ENCODE results near the gene C1QC.

- TF ChIP-seq CTCF (conservative IDR thresholded peaks at IDR 0.05; ENCODE audit: low read depth, low read length) (no peak), EZH2 (IDR thresholded peaks at IDR 0.05; ENCODE audit: borderline replicate concordance, low read depth, low read length, poor library complexity, severe bottlenecking) (no peak)
Measured at GRCh38 chr1:22661880-22662279, 18.4 kb downstream of the C1QC start.

Measured in A673 (cell line).